ENCODE measurements around the gene MANEAL.
A peak's percentile ranks its signal among the peaks of the same experiment; 100 is the strongest.

The MANEAL gene

GRCh38 chr1:37776946-37777516, 16.6 kb upstream of the MANEAL start:
- no peaks in the 10 kb centered on the region for H3K4me1 ChIP-seq
- no peaks in the 10 kb centered on the region for H3K27me3 ChIP-seq
- no peaks in the 10 kb centered on the region for H3K36me3 ChIP-seq
- H3K4me3 ChIP-seq (ENCODE audit: low read depth, low read length), result no peak overlapping the region
- TF ChIP-seq CTCF (IDR thresholded peaks at IDR 0.05; ENCODE audit: low read depth, low read length), result no peak
- H3K9me3 ChIP-seq, result no peaks in the 10 kb centered on the region
- DNase-seq, result no peak

- Histone ChIP-seq H3K27me3 (no peaks in the 10 kb centered on the region), H3K36me3 (no peaks in the 10 kb centered on the region), H3K4me3 (ENCODE audit: low read depth, low read length) (no peak overlapping the region), H3K4me1 (no peaks in the 10 kb centered on the region), H3K9me3 (no peaks in the 10 kb centered on the region)
- no peak for TF ChIP-seq CTCF (IDR thresholded peaks at IDR 0.05; ENCODE audit: low read depth, low read length)
- no peak for DNase-seq
These were observed 15.0 kb upstream of the MANEAL start for GRCh38 chr1:37778654-37779053.

GRCh38 chr1:37782491-37782890, 11.2 kb upstream of the MANEAL start:
- Histone ChIP-seq H3K4me3 (ENCODE audit: low read depth, low read length) (no peak overlapping the region), H3K4me1 (no peaks in the 10 kb centered on the region), H3K27me3 (no peaks in the 10 kb centered on the region), H3K9me3 (no peaks in the 10 kb centered on the region), H3K36me3 (no peaks in the 10 kb centered on the region)
- DNase-seq, result no peak
- TF ChIP-seq CTCF (IDR thresholded peaks at IDR 0.05; ENCODE audit: low read depth, low read length), result no peak

- Histone ChIP-seq H3K27me3 (no peaks in the 10 kb centered on the region), H3K4me3 (ENCODE audit: low read depth, low read length) (no peak overlapping the region; the same call in 1 of the 2 replicates), H3K9me3 (no peaks in the 10 kb centered on the region), H3K4me1 (no peaks in the 10 kb centered on the region), H3K36me3 (peaks cover 6% of the 10 kb centered on the region)
- no peak for TF ChIP-seq CTCF (IDR thresholded peaks at IDR 0.05; ENCODE audit: low read depth, low read length)
- no peak for DNase-seq
These were observed 532 bp upstream of the MANEAL start for GRCh38 chr1:37792943-37793686.

GRCh38 chr1:37794372-37795339, 1.0 kb downstream of the MANEAL start:
- peak; percentile 19 for DNase-seq
- Histone ChIP-seq H3K27me3 (no peaks in the 10 kb centered on the region), H3K9me3 (no peaks in the 10 kb centered on the region), H3K36me3 (peaks cover 8% of the 10 kb centered on the region), H3K4me3 (ENCODE audit: low read depth, low read length) (peak overlapping the region; percentile 72), H3K4me1 (no peaks in the 10 kb centered on the region)
- peak; percentile 18; the same call in 1 of the 2 replicates for TF ChIP-seq CTCF (IDR thresholded peaks at IDR 0.05; ENCODE audit: low read depth, low read length)
